Thoracic aorta (tissue), 2 donors: Measurements from ENCODE around the gene LACTB. TPM values are rescaled to one million over a fixed set of nuclear protein-coding genes. Genes with fewer than 3 reads are reported as not detected.

Source experiments
- ATAC-seq: fragments of 150-250 bp; one replicate; pipeline ENCODE4 v1.8.0; 2017; ENCODE audit warnings: low read depth; ENCODE audit not compliant: insufficient number of reproducible peaks, low FRiP score
- DNase-seq: peaks from one replicate; pipeline ENCODE4 v3.0.0-alpha.2; 2020; ENCODE audit warnings: low spot score
- H3K27ac ChIP-seq, 2 donors: fragments of 200-600 bp; sonication (generic); 1 replicate in 1 of 2; 2 replicates in 1 of 2; pipeline ENCODE4 v1.5.1; 2016; ENCODE audit warnings: mild to moderate bottlenecking in 2 of 2, moderate library complexity in 2 of 2
- H3K27me3 ChIP-seq: fragments of 200-600 bp; sonication (generic); replicated peaks from 2 replicates; pipeline ENCODE4 v1.6.0; 2016; ENCODE audit warnings: mild to moderate bottlenecking; ENCODE audit not compliant: insufficient read depth
- H3K36me3 ChIP-seq: fragments of 200-600 bp; sonication (generic); one replicate; pipeline ENCODE4 v1.5.1; 2016
- H3K4me1 ChIP-seq, 2 donors: fragments of 200-600 bp; sonication (generic); 1 replicate in 1 of 2; 2 replicates in 1 of 2; pipeline versions ENCODE4 v1.5.1 to v1.6.0; 2016; ENCODE audit warnings: low read depth in 2 of 2, mild to moderate bottlenecking in 1 of 2; ENCODE audit not compliant: control insufficient read depth in 1 of 2
- H3K4me3 ChIP-seq: fragments of 200-600 bp; sonication (generic); 2 replicates; pipeline ENCODE4 v1.5.1; 2016; ENCODE audit warnings: mild to moderate bottlenecking
- H3K9me3 ChIP-seq: fragments of 200-600 bp; sonication (generic); 2 replicates; pipeline ENCODE4 v1.5.1; 2016
- CTCF ChIP-seq: fragments of 200-600 bp; sonication (generic); IDR thresholded peaks from one replicate; pipeline ENCODE4 v1.5.1; 2019; ENCODE audit warnings: antibody characterized with exemption
- total RNA-seq, 2 donors: library from RNA; depleted of rRNA; stranded (reverse); fragments of >200 nt; gene quantifications; one replicate each; pipeline versions ENCODE4 v1.1.0 to v1.2.3, GENCODE V29; 2016

LACTB gene
- total RNA-seq, 2 donors from 2014 or later, result 11.6 to 22.4 TPM

- H3K36me3 ChIP-seq, result no peaks in the 10 kb centered on the region
- H3K9me3 ChIP-seq, result no peaks in the 10 kb centered on the region
- no peaks in the 10 kb centered on the region for H3K27me3 ChIP-seq
- TF ChIP-seq CTCF, result no peak
- no peak overlapping the region for H3K4me3 ChIP-seq
- no peak for DNase-seq
- H3K4me1 ChIP-seq, result peaks cover under 1 to 7% of the 10 kb centered on the region in 2 donors
- ATAC-seq, result no peak
- no peak overlapping the region for H3K27ac ChIP-seq
These were observed 39.0 kb downstream of the LACTB start for GRCh38 chr15:63160638-63161037.

DNA sequence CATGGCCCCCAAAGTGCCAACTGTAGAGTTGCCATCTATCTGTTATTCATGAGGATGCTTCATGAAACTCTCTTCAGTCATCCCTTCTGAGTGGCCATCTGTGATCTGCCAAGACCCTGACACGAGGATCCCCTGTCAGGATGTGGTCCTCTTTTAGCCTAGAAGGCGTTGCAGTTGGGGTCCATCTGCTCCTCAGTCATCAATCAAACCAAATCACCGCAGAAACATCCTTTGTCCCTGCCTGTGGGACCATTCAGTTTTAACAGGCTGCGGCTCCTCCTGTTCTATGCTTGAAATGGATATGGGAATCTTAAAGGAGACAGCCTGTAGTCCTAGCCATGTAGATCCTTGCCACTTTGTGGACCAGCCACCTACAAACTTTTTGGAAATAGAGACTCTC, 41.6 kb downstream of the LACTB start:
- Histone ChIP-seq H3K36me3 (no peaks in the 10 kb centered on the region), H3K4me3 (no peak overlapping the region), H3K27me3 (no peaks in the 10 kb centered on the region), H3K4me1 (peaks cover 0 to 5% of the 10 kb centered on the region in 2 donors), H3K27ac (no peak overlapping the region), H3K9me3 (no peaks in the 10 kb centered on the region)
- ATAC-seq, result no peak
- no peak for TF ChIP-seq CTCF
- DNase-seq, result no peak

DNA sequence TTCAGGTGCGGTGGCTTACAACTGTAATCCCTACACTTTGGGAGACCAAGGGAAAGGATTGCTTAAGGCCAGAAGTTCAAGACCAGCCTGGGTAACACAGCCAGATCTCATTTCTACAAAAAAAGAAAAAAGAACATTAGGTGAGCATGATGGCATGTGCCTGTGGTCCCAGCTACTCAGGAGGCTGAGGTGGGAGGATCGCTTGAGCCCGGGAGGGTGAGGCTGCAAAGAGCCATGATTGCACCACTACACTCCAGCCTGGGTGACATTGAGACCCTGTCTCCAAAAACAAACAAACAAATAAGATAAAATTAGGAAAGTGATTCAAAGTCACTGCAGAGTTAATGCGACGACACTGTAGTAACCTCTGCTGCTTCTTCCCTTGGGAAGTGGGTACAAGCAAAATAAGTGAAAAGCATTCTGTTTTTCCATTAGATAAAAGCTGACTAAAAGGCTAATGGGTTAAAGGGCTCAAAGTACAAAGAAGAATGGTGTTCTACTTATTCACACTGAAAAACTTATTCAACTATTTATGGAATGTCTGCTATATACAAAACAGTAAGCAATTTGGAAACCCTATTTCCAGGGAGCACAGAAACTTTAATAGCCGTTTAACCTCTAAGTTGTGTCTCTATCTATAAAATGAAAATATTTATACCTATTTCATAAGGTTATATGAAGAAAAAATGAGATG, 43.7 kb downstream of the LACTB start:
- no peak overlapping the region for H3K27ac ChIP-seq
- TF ChIP-seq CTCF, result no peak
- no peaks in the 10 kb centered on the region for H3K4me1 ChIP-seq
- ATAC-seq (no peak), DNase-seq (no peak)
- no peaks in the 10 kb centered on the region for H3K27me3 ChIP-seq
- H3K36me3 ChIP-seq, result no peaks in the 10 kb centered on the region
- H3K9me3 ChIP-seq, result no peaks in the 10 kb centered on the region
- no peak overlapping the region for H3K4me3 ChIP-seq

GRCh38 chr15:63166219-63166618, 44.6 kb downstream of the LACTB start:
- no peak for DNase-seq
- no peak for ATAC-seq
- Histone ChIP-seq H3K27ac (no peak overlapping the region), H3K36me3 (no peaks in the 10 kb centered on the region), H3K9me3 (no peaks in the 10 kb centered on the region), H3K27me3 (no peaks in the 10 kb centered on the region), H3K4me3 (no peak overlapping the region), H3K4me1 (no peaks in the 10 kb centered on the region)
- TF ChIP-seq CTCF, result no peak

DNA sequence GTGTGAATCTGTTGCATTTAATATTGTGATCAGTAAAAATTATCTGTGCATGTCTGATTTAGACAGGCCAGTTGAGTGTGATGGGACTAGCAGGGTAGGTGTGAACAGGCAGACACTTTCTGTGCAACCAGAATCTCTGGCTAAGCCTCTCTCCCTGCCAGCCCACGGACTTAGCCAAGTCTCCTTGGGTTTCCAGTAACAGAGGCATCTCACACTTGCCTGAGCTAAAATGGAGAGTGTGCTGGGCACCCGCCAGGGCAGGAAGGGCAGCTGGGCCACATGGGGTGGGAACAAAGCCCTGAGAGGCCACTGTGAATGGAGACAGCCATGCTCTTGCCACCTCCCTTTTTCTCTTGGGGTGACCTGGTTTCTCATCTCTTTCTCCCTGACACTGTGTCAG, 48.1 kb downstream of the LACTB start:
- no peaks in the 10 kb centered on the region for H3K9me3 ChIP-seq
- TF ChIP-seq CTCF, result no peak

More for the DNA sequence above, 48.1 kb downstream of the LACTB start:
- DNase-seq (no peak), ATAC-seq (no peak)
- Histone ChIP-seq H3K27ac (no peak overlapping the region), H3K27me3 (no peaks in the 10 kb centered on the region), H3K4me1 (no peaks in the 10 kb centered on the region), H3K36me3 (no peaks in the 10 kb centered on the region), H3K4me3 (no peak overlapping the region)
